Stimulated activated CD4-positive, alpha-beta T cell treated with anti-CD3 and anti-CD28 coated beads, Interleukin-2, amount 100 ng/mL, for 48 hours (primary cell): ENCODE measurements around the gene SIPA1L3.
"Not testable (repeated sequence)": the region's sequence is repeated elsewhere in the genome, so short reads cannot be mapped to it uniquely, and the experiment has no call there.

Source experiments
- DNase-seq, 2 donors: peaks; one replicate each; pipeline ENCODE4 v3.0.0-alpha.2; 2020

SIPA1L3 gene

DNA sequence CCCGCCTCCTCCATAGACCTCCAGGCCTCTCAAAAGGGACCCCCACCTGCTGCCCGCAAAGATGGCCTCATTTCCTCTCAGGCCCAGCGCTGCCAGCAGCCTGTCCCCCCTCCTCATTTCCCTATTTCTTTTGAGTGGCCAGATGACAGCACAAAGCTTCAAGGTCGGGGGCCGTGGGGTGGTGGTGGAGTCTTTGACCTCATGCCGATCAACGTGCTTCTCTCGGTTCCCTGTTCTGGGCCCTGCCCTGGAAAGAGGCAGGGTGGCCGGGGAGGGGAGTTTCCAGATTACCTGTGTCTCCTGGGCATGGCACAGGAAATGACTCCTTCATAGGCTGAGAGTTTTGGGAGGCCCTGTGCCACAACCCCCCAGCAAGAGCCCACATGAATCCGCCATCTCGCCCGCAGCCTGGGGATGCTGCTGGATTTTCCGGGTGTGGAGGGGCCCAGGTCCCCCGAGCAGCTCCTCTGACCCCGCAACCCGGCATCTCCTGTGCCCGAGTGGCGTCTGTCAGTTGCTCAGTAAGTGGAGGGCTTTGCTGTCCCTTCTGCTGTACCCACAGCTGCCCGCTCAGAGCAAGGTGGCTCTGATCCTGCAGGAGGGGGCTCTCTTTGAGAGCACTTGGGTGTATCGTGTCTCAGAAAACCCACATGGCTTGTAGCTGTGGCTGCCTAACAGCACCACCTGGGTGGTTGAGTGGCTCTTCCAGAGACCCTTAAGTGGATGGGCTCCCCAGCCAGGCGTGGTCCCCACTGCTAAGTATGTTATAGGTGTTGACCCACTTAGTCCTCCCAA is 139.4 kb downstream of the SIPA1L3 start:
- DNase-seq, result no peak

- peak in 1 of 2 donors; percentile 11 for DNase-seq
Observed at GRCh38 chr19:38047049-38047438, 140.0 kb downstream of the SIPA1L3 start.

GRCh38 chr19:38047641-38048040 is 140.6 kb downstream of the SIPA1L3 start:
- DNase-seq, result no peak

DNA sequence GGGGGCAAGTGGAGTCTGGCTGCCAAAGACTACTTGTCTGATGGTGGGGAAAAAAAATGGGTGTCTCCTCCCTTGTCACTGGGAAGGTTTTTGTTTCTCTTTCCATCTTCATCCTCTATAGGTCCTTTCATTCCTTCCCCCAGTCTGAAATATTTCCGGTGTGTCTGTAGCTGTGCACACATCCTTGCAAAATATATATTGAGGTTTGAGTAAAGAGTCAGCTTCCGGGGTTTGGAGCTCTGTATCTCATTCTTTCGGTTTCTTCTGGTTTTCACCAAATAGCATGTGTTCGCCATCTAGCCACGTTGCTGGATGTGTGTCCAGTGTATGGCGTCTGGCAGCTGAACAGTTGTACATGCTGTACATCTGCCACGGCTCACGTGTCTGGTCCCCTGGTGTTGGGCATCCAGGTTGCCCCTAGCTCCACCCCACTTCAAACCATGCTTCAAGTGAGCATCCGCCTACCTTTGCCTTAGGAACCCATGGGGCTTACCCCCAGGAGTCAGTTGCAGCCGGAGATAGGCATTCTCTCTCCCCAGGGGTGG is 142.2 kb downstream of the SIPA1L3 start:
- peak; percentile 31 to 41 for DNase-seq

DNA sequence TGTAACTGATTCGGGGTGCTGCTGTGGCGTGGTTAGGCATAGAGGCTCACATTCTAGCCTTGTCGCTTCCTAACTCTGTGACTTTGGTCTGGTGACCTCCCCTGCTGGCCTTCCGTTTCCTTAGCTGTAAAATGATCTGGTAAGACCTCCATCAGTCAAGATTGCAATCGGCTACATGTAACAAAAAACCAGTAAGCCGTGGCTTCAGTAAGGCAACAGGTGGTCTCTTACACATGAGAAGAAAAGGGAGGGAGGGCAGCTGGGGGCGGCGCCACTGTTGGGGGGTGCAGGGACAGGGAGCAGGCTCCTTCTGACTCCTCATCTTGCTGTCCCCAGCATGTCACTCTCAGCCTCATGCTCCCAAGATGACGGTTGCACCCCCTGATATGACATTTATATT is 148.0 kb downstream of the SIPA1L3 start:
- DNase-seq, result no peak

- DNase-seq, result no peak
Observed at GRCh38 chr19:38055655-38056521, 148.9 kb downstream of the SIPA1L3 start.

DNA sequence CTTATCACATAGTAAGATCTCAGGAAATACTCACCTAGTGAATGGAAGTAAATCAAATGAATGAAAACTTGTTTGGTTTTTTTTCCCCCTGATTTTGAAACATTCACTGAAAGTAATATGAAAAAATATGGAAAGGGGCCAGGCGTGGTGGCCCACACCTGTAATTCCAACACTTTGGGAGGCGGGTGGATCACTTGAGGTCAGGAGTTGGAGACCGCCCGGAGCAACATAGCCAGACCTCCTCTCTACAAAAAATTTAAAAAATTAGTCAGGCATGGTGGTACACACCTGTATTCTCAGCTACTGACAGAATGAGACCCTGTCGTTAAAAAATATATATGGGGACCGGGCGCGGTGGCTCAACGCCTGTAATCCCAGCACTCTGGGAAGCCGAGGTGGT is 149.6 kb downstream of the SIPA1L3 start:
- DNase-seq, result no peak

DNA sequence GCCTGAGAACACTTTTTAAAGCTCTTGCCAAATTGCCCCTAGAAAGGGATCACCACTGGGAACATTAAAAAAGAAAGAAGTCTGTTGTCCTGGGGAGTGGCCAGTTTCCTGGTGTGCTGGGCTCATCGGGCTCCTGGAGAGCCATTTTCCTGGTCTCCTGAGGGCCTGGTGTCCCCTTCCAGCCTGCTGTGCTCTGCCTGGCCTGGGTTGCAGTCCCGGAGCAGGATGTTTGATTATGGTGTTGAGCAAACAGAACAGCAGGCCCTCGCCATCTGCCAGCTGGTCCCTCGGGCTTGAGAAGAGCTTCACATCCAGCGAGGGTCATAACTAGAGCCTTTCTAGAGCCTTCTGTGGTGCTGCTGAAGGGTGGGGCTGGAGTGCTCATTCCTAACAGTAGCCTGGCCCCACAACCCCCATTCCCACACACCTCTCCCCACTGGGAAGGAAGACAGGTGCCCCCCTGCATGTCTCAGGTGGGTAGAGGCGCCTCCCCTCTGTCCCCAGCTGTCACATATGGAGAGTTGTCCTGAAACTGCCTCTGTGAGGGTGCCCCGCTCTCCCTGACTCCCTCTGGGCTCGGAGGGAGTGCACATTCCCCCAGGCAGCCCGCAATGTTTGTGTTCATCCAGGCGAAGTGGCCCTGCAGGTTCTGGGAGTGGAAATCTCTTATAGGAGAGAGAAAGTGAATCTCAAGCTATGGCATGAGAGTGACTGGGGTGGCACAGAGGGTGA is 151.1 kb downstream of the SIPA1L3 start:
- no peak for DNase-seq

DNA sequence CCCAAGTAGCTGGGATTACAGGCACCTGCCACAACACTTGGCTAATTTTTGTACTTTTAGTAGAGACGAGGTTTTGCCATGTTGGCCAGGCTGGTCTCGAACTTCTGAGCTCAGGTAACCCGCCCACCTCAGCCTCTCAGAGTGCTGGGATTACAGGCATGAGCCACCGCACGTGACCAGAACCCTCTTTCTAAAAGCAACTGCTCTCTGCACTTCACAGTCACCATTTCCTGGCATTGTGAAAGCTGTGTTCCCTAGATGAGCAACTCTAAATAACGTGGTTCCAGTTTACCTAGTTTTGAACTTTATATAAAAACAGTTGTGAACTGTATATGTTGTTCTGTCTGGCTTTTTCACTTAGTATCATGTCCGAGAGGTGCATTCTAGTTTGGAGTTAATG is 152.9 kb downstream of the SIPA1L3 start:
- DNase-seq, result no peak

- DNase-seq, result no peak
Observed at GRCh38 chr19:38060331-38060730, 153.3 kb downstream of the SIPA1L3 start.

GRCh38 chr19:38061294-38061693 is 154.3 kb downstream of the SIPA1L3 start:
- no peak for DNase-seq

DNA sequence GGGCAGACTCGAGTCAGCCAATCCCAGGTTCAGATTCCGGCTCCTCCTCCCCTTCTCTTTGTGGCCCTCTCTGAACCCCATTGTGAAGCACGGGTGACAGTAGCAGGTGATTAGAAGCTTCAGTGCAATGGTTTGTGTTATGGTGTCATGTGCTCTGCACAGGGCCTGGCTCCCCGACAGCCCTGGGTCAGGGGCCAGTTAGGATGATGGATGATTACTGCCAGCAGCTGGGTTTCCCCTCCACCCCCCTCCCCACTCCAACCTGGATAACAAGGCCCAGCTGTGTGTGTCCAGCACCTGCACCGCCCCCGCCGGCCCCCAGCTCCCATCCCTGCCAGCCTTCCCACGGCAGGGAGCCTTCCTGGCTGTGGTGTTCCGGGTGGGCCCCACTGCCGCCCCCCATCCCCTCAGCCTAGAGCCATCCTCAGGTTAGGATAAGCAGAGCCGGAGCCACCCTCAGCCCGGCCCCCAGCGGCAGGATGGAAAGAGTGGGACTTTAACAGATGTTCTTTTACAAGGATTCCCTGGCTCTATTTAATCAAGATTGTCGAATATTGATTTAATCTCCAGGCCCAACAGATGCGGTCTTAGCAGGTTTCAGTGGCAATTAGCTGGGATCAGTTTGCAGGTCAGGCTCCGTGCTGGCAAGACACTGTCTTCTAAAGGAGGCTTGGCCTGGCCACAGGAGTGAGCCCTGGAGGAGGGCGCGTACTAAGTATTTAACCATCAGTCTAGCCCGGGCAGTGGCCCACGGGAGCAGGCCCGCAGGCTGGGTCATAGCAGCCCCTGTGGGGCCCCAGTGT is 156.2 kb downstream of the SIPA1L3 start:
- DNase-seq, result no peak

DNA sequence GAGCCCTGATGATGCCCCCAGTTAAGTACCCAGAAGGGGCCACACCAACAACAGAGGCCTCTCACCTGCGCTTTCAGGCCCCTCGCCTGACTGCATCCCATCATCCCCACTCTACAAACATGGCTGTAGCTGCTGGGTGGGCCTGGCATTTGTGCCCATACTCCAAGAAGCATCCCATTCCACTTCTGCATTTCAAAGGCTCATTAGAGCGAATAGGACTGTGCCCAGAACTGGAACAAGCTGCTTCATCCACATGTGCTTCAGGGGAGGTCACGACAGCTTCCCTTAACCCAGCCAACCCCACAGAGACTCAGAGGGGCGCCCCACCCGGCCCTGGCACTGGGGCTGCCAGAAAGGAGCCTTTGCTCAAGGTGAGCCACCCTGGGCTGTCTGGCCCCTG is 156.9 kb downstream of the SIPA1L3 start:
- no peak for DNase-seq

GRCh38 chr19:38064661-38065425 is 157.8 kb downstream of the SIPA1L3 start:
- DNase-seq, result no peak

DNA sequence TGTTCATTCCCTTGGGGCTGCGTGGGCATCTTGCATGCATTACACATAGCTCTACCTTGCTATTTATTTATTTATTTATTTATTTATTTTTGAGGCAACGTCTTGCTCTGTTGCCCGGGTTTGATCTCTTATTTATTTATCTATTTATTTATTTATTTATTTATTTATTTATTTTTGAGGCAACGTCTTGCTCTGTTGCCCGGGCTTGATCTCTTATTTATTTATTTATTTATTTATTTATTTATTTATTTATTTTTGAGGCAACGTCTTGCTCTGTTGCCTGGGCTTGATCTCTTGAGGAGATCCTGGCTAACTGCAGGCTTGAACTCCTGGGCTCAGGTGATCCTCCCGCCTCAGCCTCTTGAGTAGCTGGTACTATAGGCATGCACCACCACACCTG is 158.8 kb downstream of the SIPA1L3 start:
- not testable (repeated sequence) for DNase-seq

- no peak for DNase-seq
Observed at GRCh38 chr19:38068826-38069225, 161.8 kb downstream of the SIPA1L3 start.

DNA sequence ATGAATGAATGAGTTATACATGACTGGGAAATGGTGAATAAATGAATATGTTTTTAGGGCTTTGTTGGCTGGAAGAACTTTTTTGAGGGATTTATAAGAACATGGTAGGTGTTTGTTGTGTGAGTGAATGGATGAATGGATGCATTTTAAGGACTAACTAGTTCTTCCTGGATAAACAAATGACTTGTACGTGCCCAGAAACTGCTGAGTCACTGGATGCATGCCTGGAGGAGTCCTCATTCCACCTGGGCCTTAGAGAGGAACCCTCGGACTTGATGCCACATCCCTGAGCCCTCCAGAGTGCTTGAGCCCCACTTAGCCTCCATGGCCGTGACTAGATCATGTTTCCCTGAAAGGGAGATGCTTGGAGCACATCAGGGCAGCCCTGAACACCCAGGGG is 163.6 kb downstream of the SIPA1L3 start:
- DNase-seq, result no peak

GRCh38 chr19:38071054-38071453 is 164.0 kb downstream of the SIPA1L3 start:
- not testable (repeated sequence) for DNase-seq

- no peak for DNase-seq
Observed at GRCh38 chr19:38071647-38072046, 164.6 kb downstream of the SIPA1L3 start.

DNA sequence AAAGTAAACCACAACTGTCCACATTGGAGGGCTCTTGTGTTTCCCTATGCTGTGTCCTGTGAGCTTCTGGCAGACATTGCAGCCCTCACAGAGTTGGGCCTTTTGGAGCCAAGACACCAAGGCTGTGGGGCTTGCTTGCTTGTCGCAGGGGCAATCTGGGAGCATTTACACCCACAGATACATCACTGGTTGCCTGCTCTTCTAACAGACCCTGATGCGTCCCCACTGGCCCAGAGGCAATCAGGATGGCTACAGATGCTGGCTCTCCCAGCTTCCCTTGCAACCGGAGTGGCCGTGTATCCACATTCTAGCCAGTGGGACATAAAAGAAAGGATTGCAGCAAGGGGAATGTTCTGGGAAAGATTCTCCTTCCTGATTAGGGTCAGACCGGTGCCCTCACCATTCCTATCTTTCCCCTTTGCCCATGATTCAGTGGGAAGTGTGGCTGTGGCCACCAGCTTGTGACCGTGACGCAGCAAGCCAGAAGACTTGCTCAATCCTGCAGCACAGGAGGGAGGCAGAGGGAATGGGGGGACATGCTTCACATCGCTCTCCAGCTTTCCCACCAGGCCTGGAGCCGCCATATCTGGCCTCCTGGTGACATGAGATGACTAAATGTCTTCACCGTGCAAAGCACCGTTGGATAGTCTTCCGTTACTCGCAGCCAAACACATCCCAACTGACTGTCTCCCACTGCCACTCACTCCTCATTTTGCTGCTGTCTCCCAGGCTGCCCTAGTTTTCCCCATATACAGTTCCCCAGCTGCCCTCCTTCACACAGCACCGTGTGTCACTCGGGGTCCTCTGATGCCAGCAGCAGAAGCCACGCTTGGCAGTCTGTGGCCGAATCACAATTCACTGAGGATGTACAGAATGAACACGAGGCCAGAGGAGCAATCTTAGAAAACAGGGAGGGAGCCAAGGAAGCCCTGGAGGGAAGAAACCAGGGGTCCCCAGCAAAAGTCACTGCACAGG is 166.1 kb downstream of the SIPA1L3 start:
- DNase-seq, result no peak
